COLO668 (cell line): ENCODE results near the gene GMNN.
A peak's percentile ranks its signal among the peaks of the same experiment; 100 is the strongest.
"Not testable (repeated sequence)": the region's sequence is repeated elsewhere in the genome, so short reads cannot be mapped to it uniquely, and the experiment has no call there.

Experiments
- DNase-seq: peaks from one replicate; lab custom pipeline; 2025; ENCODE audit not compliant: unreplicated experiment; lab: John Stamatoyannopoulos, UW

Gene GMNN

DNA sequence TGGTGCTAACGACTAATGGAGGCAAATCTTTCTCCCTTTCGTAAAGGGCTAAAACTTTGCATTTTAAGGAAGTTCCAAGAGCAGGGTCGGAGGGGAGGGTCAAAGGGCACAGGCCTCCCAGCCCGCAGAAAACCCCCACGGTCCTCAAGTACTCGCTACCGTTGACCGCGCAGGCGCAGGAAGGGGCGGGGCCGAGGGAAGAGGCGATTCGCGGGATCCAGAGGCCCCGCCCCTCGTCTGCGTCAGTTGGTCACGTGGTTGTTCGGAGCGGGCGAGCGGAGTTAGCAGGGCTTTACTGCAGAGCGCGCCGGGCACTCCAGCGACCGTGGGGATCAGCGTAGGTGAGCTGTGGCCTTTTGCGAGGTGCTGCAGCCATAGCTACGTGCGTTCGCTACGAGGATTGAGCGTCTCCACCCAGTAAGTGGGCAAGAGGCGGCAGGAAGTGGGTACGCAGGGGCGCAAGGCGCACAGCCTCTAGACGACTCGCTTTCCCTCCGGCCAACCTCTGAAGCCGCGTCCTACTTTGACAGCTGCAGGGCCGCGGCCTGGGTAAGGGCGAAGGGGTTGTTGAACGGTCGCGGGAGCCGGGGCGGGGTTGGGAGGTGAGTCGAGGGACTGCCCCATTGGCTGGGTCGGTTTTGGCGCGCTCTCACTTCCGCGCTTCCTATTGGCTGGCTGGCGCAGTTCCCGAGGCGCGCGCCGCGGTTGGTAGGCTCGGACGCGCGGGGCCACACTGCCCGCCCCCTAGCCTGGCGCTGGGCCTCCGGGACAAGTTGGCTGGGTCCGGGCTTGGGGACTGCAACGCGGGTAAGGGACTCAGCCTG is at the start of gene GMNN:
Gene GMNN, plus strand, starts transcription at position 242 of the 824 bp plus-strand sequence. CDS start 2,310 bp downstream, outside the sequence.
- peak; percentile 96 for DNase-seq

DNA sequence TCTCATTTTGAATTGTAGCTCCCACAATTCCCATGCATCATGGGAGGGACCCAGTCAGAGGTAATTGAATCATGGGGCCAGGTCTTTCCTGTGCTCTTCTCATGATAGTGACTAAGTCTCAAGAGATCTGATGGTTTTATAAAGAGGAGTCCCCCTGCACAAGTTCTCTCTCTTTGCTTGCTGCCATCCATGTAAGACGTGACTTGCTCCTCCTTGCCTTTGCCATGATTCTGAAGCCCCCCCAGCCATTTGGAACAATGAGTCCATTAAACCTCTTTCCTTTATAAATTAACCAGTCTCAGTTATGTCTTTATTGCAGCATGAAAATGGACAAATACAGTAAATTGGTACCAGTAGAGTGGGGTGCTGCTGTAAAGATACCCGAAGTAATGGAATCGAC is 44.1 kb upstream of the GMNN start:
- not testable (repeated sequence) for DNase-seq

DNA sequence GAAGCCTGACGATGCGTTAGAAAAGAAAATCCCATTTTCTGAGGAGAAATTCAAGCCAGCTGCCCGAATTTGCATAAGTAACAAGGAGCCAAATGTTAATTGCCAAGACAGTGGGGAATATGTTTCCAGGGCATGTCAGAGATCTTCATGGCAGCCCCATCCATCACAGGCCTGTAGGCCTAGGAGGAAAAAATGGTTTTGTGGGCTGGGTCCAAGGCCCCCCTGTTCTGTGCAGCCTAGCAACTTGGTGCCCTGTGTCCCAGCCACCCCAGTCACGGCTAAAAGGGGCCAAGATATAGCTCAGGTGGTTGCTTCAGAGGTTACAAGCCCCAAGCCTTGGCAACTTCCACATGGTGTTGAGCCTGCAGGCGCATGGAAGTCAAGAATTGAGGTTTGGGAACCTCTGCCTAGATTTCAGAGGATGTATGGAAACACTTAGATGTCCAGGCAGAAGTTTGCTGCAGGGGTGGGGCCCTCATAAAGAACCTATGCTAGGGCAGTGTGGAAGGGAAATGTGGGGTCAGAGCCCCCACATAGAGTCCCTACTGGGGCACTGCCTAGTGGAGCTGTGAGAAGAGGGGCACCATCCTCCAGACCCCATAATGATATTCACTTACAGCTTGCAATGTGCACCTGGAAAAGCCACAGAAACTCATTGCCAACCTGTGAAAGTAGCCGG is 43.1 kb upstream of the GMNN start:
- not testable (repeated sequence) for DNase-seq

DNA sequence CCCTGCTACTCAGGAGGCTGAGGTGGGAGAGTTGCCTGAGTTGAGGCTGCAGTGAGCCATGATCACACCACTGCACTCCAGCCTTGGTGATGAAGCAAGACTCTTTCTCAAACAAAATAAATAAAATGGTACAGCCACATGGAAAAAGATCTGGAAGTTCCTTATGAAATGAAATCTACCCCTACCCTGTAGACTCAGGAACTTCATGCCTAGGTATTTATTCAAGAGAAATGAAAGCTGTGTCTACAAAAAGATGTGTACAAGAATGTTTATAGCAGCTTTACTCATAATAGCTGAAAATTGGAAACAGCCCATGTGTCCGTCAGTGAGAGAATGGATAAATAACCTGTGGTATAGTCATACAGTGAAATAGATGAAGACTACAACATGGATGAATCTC is 40.6 kb upstream of the GMNN start:
- no peak for DNase-seq

DNA sequence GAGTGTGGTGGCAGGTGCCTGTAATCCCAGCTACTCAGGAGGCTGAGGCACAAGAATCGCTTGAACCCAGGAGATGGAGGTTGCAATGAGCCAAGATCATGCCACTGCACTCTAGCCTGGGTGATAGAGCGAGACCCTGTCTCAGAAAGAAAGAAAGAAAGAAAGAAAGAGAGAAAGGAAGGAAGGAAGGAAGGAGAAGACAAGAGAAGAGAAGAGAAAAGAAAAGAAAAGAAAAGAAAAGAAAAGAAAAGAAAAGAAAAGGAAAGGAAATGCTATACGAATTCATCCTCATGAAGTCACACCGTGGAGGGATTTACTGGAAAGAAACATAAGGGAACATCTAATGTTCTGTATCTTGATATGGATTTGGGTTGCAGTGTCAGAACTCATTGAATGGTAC is 40.0 kb upstream of the GMNN start:
- not testable (repeated sequence) for DNase-seq

DNA sequence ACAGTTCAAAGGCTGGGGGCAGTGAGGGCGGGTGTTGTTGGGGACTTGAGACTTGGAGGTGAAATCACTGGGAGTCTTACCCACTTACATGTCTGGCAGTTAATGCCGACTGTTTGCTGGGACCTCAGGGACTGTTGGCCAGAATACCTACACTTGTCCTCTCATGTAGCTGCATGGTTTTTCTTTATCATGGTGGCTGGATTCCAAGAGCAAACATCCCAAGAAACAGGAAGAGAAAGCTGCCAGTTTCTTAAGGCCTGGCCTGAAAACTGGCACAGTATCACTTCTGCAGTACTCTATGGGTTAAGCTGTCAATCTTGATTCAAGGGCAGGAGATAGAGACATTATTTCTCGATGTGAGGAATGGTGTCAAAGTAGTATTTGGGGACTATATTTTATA is 36.0 kb upstream of the GMNN start:
- no peak for DNase-seq

DNA sequence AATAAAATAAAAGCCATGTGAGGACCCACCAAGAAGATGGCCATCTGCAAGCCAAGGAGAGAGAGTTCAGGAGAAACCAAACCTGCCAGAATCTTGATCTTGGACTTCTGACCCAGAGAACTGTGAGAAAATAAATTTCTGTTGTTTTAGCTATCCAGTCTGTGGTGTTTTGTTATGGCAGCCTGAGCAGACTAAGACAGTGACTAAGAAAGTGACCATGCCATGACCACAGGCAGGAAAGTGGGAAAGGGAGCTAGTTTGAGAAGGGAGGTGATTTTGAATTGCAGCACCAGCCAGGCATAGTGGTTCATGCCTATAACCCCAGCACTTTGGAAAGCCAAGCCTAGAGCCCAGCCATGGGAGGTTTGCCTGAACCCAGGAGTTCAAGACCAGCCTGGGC is 33.9 kb upstream of the GMNN start:
- DNase-seq, result no peak

DNA sequence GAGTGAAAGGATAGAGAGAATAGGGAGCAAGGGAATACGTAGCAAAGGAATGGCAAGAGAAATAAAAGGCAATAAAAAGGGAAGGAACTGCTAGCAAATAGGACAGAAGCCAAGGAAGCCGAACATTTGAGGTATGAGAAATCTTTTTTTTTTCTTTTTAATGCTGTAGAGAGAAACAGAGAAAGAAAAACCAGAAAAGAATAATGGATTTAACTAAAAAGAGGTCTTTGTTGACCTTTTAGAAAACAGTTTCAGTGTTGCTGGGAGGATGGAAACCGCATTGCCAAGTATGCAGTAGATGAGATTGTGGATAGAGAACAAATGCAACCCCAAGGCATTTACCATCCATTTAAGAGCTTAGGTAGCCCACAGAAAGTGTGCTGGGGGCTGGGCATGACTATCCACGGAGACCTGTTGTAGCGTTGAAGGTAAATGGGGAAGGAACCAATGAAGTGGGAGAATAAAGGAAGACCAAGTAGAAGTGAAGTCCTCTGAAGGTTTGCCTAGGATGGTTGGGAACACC is 32.5 kb upstream of the GMNN start:
- DNase-seq, result no peak

DNA sequence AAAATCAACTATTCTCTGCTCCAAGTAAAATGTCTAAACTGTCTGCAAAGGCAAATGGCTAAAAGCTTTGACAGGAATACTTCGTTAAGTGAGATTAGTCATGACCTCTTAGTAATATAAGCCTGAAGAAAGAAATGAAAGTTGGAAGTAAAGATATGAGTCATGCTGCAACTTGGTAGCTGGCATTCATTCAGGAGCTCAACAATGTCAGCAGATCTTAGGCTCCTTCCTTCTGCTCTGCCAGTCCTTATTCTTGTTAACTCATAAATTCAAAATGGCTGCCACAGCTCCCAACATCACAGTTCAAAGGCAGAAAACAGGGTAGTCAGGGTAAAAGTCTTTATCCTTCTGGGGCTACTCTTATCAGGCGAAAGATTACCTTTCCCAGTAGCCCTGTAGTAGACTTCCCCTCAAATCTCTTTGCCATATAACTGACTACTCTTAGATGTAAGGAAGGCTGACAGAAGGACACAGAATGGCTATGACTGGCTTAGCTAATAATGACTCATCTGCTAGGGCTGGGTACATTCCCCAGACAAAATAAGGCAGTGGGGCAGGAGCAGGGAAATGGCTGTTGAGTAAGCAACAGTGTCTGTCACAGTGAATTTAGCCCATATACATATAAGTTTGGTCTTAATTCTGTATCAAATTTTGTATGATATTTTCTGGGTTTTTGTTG is 31.3 kb upstream of the GMNN start:
- no peak for DNase-seq

DNA sequence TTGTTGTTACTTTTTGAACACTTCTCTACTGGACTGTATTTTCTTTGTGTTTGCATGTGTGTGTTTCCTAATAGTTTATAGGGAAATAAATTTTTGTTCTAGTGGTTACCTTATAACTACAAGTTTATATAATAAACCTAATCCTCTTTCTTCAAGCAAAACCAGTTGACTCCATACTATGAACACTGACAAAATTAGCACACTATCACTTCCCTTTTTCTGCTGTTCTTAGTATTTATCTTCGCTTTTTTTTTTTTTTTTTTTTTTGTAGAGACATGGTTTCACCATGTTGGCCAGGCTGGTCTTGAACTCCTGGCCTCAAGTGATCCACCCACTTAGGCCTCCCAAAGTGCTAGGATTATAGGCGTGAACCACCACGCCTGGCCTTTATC is 30.8 kb upstream of the GMNN start:
- DNase-seq, result no peak

DNA sequence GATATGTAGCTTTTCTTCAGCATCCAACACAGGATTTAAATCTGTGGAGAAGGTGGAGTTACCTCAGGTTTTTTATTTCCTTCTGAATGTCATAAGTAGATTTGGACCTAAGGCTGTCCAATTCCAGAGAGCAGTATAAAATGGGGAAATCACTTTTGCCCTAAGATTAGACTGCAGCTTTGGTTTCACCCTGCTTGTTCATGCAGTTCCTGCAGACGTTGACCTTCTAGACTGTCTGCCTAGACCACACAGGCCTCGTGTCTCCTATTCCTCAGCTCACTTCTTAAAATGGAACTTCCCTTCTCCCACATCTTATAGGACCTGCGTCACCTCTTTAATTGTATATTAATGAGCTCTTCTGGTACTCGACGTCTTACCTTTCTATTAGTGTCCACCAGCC is 29.8 kb upstream of the GMNN start:
- no peak for DNase-seq

DNA sequence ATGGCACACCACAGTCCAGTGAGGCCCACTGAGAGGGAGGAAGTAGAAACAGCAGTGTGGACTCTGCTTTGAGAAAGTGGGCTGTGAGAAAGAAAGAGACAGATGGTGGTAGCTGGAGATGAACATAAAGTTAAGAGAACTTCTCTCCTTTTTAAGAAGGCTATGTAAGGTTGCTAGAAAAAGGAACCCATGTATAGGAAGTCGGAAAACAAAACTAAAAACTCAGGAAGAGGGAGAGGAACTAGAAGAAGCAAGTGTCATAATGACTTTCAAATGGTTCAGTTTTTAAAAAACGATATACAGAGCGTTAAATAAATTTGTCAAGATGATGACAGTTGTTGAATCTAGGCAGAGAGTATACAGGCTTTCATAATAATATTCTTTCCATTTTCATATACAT is 25.4 kb upstream of the GMNN start:
- no peak for DNase-seq

DNA sequence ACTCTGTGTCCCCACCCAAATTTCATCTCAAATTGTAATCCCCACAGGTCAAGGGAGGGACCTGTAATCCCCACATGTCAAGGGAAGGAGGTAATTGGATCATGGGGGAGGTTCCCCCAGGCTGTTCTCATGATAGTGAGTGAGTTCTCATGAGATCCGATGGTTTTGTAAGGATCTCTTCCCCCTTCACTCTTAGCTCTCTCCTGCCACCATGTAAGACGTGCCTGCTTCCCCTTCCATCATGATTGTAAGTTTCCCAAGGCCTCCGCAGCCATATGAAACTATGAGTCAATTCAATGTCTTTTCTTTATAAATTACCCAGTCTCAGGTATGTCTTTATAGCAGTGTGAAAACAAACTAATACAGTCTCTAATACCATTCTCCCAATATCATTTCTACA is 23.9 kb upstream of the GMNN start:
- not testable (repeated sequence) for DNase-seq

DNA sequence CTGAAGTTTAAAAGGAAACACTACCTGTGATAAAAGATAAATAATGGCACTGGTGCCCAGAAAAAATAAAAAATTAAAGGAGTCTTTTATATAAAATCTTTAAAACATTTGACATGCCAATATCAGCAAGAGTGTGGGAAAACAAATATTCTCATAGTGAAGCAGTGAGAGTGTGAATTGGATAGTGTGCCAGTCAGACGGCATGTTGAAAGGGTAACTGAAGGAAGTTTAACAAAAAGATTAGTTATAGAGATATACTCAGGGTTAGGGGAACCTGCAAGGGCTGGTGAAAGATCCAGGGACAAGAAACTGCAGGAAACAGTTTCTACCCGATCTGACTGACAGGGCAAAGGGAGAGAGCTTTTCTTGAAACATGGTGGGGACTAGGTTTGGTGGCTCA is 22.2 kb upstream of the GMNN start:
- no peak for DNase-seq

DNA sequence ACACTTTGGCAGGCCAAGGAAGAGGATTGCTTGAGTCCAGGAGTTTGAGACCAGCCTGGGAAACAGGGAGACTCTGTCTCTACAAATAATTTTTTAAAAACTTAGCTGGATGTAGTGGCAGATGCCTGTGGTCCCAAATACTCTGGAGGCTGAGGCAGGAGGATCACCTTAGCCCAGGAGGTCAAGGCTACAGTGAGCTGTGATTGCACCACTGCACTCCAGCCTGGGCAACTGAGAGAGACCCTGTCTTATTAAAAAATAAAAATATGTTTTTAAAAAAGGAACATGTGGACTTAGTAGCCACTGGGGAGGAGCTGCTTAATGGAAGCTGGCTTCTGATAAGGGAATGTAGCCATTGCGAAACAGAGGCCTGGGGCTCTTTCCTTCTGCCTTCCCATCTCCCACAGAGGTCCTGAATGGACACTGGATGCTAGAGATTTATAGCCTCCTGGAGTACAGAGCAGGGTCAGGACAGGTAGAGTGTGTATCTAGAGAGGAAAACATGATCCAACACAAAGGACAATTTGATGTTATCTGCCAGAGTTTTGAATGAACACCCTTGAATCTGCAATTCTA is 21.7 kb upstream of the GMNN start:
- DNase-seq, result no peak

DNA sequence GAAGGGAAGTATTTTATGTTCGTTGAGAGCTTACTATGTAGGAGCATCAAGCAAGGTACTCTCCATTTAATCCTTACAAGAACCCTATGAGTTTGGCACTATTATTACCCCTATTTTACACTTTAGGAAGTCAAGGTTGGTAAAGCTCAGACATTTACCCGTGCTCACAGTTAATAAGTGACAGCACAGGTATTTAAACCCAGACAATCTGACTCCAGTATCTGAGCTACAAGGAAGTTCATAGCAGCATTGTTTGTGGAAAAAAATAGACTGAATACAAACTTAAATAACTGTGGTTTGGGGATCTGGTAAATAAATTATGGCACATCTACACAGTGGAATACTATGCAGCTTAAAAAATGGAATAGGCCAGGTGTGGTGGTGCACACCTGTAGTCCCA is 21.2 kb upstream of the GMNN start:
- no peak for DNase-seq

DNA sequence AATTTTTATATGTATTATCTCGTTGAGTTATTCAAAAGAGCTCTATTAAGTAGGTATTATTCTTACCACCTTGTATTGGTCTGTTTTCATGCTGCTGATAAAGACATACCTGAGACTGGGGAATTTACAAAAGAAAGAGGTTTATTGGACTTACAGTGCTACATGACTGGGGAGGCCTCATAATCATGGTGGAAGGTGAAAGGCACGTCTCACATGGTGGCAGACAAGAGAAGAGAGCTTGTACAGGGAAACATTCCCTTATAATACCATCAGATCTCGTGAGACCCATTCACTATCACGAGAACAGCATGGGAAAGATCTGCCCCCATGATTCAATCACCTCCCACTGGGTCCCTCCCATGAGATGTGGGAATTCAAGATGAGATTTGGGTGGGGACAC is 20.4 kb upstream of the GMNN start:
- DNase-seq, result not testable (repeated sequence)

DNA sequence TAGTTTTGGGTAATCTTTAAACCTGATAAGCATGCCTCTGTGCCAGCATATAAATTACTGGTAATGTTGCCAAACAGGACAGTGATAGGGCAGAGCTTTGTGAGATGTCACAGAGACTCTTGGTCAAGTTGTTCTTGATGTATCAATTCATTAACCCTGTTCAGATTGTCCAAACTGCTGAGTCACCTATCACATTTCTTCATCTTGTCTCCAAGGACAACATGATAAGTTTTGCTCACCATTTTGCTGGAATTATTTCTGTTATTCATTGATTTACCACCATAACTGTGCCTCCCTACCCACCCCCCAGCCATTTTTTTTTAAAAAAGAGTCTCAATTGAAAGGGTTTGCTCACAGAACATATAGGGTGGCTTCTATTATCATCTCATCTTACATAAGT is 19.5 kb upstream of the GMNN start:
- no peak for DNase-seq

DNA sequence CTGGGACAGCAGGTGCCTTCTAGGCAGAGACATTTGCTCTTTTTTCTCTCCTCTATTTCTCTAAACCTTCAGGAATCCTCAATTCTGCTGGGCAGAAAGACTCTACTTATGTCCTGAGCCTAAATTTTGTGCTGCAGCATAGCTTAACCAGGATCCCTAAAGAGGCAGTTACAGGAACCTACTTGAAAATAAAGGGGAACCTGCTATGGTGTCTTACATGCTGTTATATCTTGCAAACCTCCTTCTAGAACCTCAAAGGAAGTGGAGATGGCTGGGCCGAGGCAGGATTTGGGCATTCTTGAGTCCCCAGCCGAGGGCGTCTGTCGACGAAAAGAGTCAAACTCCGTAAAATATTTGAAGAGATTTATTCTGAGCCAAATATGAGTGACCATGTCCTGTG is 17.1 kb upstream of the GMNN start:
- DNase-seq, result no peak

DNA sequence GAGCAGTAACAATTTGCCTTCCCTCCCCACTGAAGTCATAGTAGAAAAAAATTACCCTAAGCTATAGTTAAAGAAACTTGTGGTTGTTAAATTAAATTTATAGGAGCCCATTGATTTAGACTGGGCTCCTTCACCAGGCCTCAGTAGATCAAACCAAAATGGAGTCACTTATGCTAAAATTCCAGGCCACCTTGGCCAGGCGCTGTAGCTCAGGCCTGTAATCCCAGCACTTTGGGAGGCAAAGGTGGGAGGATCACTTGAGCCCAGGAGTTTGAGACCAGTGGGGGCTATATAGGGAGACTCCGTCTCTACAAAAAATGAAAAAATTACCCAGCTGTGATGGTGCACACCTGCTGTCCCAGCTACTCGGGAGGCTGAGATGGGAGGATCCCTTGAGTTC is 15.0 kb upstream of the GMNN start:
- DNase-seq, result no peak

DNA sequence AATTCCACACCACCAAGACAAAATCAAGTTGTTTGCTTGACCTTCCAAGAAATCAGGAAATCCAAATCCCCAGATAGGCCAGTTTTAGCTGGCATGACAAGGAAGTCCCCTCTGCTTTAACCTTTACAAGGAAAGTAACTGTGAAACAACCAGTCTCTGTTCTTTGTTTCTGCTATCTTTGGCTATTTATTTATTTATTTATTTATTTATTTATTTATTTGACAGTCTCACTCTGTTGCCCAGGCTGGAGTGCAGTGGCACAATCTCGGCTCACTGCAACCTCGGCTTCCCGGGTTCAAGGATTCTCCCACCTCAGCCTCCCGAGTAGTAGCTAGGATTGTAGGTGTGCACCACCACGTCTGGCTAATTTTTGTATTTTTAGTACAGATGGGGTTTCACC is 14.5 kb upstream of the GMNN start:
- DNase-seq, result no peak
